Lung (tissue), 12 donors: ENCODE results near the gene CD247. TPM values are rescaled to one million over a fixed set of nuclear protein-coding genes. Genes with fewer than 3 reads are reported as not detected.

Experiments used
- ATAC-seq: fragments of 200-7000 bp; cut with Tn5 transposase; one replicate; pipeline ENCODE4 v1.9.1; 2020; ENCODE audit warnings: moderate number of reproducible peaks; ENCODE audit not compliant: insufficient read depth, low FRiP score
- DNase-seq, 3 donors: peaks; one replicate each; pipeline ENCODE4 v3.0.0-alpha.2; 2013 to 2017
- H3K27ac ChIP-seq, 2 donors: one replicate each; pipeline ENCODE4 v1.5.1; 2013; ENCODE audit warnings: mild to moderate bottlenecking in 2 of 2, moderate library complexity in 2 of 2, control low read depth in 1 of 2, inconsistent platforms in 1 of 2, low read depth in 1 of 2, low read length in 1 of 2
- H3K27me3 ChIP-seq, 3 donors: one replicate each; pipeline ENCODE4 v1.5.1; 2013; ENCODE audit warnings: low read length in 2 of 3; ENCODE audit not compliant: control insufficient read depth in 3 of 3, insufficient read depth in 3 of 3
- H3K36me3 ChIP-seq, 4 donors: one replicate each; pipeline ENCODE4 v1.5.1; 2013; ENCODE audit warnings: low read length in 4 of 4, mild to moderate bottlenecking in 1 of 4, moderate library complexity in 1 of 4; ENCODE audit not compliant: control insufficient read depth in 4 of 4, insufficient read depth in 4 of 4
- H3K4me1 ChIP-seq, 5 donors: one replicate each; pipeline ENCODE4 v1.5.1; 2013; ENCODE audit warnings: low read length in 5 of 5, mild to moderate bottlenecking in 2 of 5, moderate library complexity in 1 of 5; ENCODE audit not compliant: control insufficient read depth in 5 of 5, insufficient read depth in 5 of 5
- H3K4me3 ChIP-seq: one replicate; pipeline ENCODE4 v1.5.1; 2013; ENCODE audit warnings: mild to moderate bottlenecking, control low read depth, moderate library complexity
- H3K9ac ChIP-seq, 2 donors: one replicate each; pipeline ENCODE4 v1.5.1; 2013; ENCODE audit warnings: low read length in 2 of 2, control low read depth in 1 of 2; ENCODE audit not compliant: insufficient read depth in 1 of 2
- H3K9me3 ChIP-seq, 4 donors: one replicate each; pipeline ENCODE4 v1.5.1; 2013; ENCODE audit warnings: low read length in 3 of 4, mild to moderate bottlenecking in 1 of 4, moderate library complexity in 1 of 4; ENCODE audit not compliant: control insufficient read depth in 4 of 4, insufficient read depth in 3 of 4
- WGBS, 2 donors: extraction: QIAGEN DNeasy Blood & Tissue Kit; methylation state at CpG; one replicate each; pipeline ENCODE4 v1.1.7; 2013; 5-methylcytosine and 5-hydroxymethylcytosine counted together
- polyA plus RNA-seq, 2 donors: library from polyadenylated mRNA; stranded (reverse); fragments of 200-250 nt; gene quantifications; one replicate each; pipeline ENCODE4 v1.2.1, GENCODE V29; 2013
- total RNA-seq, 2 donors: library from RNA; depleted of rRNA in 1 of 2; stranded (reverse); fragments of >200 nt in 1 of 2; gene quantifications; one replicate each; pipeline ENCODE4 v1.2.1, GENCODE V29; 2014 to 2021
- TF ChIP-seq, protein P1 (sequence below): IDR thresholded peaks from 2 replicates; pipeline ENCODE4 v1.5.1; 2012; ENCODE audit warnings: mild to moderate bottlenecking; ENCODE audit errors: control extremely low read depth, extremely low read depth
- donor health status: control.
- donor health status: control.
- donor health status: Bipolar disorder and iron deficiency.
- donor health status: healthy.
- donor health status: DM: yes; HTN: yes; CAD: no.

CD247 gene
- total and polyA plus RNA-seq, 4 donors = 3.4 to 5.9 (median 3.8) TPM

DNA sequence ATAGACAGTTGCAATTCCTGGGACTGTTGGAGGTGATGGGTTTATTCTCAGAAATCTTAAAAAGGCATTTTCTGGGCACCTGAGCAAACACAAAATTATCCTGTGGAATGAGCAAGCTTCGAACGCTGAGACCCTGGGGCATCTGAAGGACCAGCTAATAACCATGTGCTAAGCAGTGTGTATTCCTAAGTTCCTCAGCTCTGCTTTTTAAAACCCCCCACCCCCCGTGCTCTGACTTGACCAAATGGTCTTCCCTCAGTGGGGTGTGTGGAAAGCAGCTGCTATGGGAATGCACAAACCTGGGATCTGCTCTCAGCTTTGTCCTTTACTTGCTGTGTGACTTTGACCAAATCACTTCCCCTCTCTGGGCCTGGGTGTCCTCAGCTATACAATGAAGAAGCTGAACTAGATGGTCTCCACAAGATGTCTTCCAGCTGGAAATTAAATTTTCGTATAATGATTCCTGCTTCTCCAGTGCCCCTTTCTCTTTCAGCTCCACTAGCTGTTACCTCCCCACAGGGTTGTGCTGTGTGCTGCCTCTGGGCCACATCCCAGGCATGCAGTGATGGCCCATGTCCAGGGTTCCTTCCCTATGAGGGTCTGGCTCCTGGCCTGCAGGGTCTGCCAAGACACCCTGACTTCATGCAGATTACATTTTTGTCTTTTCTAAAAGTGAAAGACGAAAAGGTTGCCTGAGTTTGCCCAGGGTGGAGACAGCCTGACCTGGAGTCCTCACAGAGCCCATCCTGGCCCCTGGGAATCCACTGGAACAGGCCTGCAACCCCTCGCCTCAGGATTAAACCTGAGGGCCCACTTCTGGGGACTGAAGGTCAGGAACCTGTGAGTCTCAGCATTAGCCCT lies 14.9 kb upstream of the CD247 start:
- Histone ChIP-seq H3K27me3 (no peaks in the 10 kb centered on the region), H3K36me3 (no peaks in the 10 kb centered on the region), H3K9ac (no peak overlapping the region), H3K27ac (peak overlapping the region in 1 of 2 donors; percentile 20), H3K4me1 (peaks cover 0 to 7% (median 0%) of the 10 kb centered on the region in 5 donors), H3K4me3 (no peak overlapping the region), H3K9me3 (no peaks in the 10 kb centered on the region)
- TF ChIP-seq, protein P1, sequence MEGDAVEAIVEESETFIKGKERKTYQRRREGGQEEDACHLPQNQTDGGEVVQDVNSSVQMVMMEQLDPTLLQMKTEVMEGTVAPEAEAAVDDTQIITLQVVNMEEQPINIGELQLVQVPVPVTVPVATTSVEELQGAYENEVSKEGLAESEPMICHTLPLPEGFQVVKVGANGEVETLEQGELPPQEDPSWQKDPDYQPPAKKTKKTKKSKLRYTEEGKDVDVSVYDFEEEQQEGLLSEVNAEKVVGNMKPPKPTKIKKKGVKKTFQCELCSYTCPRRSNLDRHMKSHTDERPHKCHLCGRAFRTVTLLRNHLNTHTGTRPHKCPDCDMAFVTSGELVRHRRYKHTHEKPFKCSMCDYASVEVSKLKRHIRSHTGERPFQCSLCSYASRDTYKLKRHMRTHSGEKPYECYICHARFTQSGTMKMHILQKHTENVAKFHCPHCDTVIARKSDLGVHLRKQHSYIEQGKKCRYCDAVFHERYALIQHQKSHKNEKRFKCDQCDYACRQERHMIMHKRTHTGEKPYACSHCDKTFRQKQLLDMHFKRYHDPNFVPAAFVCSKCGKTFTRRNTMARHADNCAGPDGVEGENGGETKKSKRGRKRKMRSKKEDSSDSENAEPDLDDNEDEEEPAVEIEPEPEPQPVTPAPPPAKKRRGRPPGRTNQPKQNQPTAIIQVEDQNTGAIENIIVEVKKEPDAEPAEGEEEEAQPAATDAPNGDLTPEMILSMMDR = no peak
- ATAC-seq = no peak
- WGBS, 2 donors = 85 to 91% methylated on average over 6 of the region's 6 CpGs
- DNase-seq = peak in 1 of 3 donors; percentile 32

DNA sequence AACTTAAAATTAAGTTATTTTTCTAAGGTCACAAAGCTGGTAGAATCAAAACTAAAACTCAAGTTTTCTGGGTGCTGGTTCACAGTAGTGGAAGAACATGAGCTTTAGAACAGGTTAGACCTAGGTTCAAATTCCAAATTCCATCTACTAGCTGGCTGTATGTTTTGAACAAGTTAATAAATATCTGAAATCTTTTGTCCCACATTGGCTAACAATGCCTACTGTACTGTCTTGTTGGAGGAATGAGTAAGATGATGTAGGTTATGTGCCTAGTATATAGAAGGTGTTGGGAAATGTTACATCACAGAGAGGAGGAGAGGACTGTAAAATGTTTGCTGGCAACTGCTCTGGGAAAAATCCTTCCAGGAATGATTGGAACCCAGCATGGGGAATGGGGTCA lies 14.0 kb upstream of the CD247 start:
- TF ChIP-seq, protein P1 = no peak
- ATAC-seq = no peak
- no peak overlapping the region for H3K27ac ChIP-seq

DNA sequence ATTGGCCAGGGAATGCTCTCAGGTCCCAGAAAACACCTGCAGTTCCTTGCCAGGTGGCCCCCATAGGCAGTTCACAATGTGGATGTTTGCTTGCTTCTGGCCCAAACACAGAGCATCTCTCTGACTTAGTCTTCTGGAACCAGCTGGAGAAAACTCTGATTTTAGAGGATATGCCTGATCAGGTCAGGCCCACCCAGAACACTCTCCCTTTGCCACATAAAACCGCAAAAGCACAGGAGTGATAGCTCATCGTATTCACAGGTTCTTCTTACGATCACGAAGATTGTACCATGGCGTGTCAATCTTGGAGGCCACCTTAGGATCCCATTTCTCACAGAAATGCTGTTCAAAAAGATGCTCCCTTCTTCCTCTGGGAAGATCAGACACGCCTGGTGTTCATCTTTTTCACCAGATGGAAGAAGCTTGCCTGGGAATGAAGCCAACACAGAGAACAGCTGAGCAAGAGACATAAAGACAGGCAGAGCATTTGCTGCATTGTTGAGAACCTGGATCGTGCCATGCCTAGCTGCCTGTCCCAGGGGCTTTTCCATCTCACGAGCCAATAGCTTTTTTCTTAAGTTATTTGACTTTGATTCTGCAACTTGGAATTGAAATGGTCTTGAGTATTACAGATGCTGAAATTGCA lies 11.6 kb upstream of the CD247 start:
- ATAC-seq (no peak), DNase-seq (peak in 1 of 3 donors; percentile 43)

More for the DNA sequence above, 14.0 kb upstream of the CD247 start:
- no peaks in the 10 kb centered on the region for H3K9me3 ChIP-seq
- H3K9ac ChIP-seq = no peak overlapping the region
- H3K4me1 ChIP-seq = peaks cover 0 to 7% (median 0%) of the 10 kb centered on the region in 5 donors
- no peak for DNase-seq
- no peak overlapping the region for H3K4me3 ChIP-seq
- H3K36me3 ChIP-seq = no peaks in the 10 kb centered on the region
- no peaks in the 10 kb centered on the region for H3K27me3 ChIP-seq

More for the DNA sequence above, 11.6 kb upstream of the CD247 start:
- no peak overlapping the region for H3K27ac ChIP-seq
- WGBS, 2 donors = 82 to 91% methylated on average over 8 of the region's 8 CpGs
- peaks cover 0 to 7% (median 0%) of the 10 kb centered on the region in 5 donors for H3K4me1 ChIP-seq
- no peaks in the 10 kb centered on the region for H3K36me3 ChIP-seq
- no peak overlapping the region for H3K9ac ChIP-seq
- TF ChIP-seq, protein P1 = no peak
- no peak overlapping the region for H3K4me3 ChIP-seq
- H3K27me3 ChIP-seq = no peaks in the 10 kb centered on the region
- no peaks in the 10 kb centered on the region for H3K9me3 ChIP-seq
